A549 (cell line): ENCODE data around the gene CDT1. TPM values are rescaled to one million over a fixed set of nuclear protein-coding genes. Genes with fewer than 3 reads are reported as not detected.

Experiments
- ATAC-seq, 2 experiments: fragments of 200-7000 bp in 1 of 2; fragments of >200 bp in 1 of 2; cut with Nextera tagmentation in 1 of 2; cut with Tn5 transposase in 1 of 2; 3 replicates each; pipeline versions ENCODE4 v1.8.0 to v1.9.1; 2018 to 2020; ENCODE audit warnings: mild to moderate bottlenecking in 1 of 2, moderate library complexity in 1 of 2
- CTCF ChIA-PET: fragments of 300-600 bp; sonication (Branson Sonifier 250); formaldehyde crosslinking; extraction: SDS; loops from one replicate; lab custom pipeline; 2021; ENCODE audit warnings: antibody characterized with exemption, inconsistent platforms; lab: Yijun Ruan, JAX
- POLR2A ChIA-PET: fragments of 350-600 bp; formaldehyde crosslinking; extraction: SDS; loops from one replicate; lab custom pipeline; 2021; ENCODE audit warnings: antibody characterized with exemption, inconsistent platforms; lab: Yijun Ruan, JAX
- DNase-seq, 2 experiments: peaks; one replicate each; pipeline versions ENCODE4 v3.0.0 to v3.0.0-alpha.2; 2011 to 2016; ENCODE audit warnings: low read depth in 1 of 2, low spot score in 1 of 2
- FAIRE-seq: peaks from 2 replicates; lab custom pipeline; 2011; peaks lifted over from hg19 to GRCh38; lab: Jason Lieb, UNC
- H3K27ac ChIP-seq, 2 experiments: fragments of >200 bp; sonication (Bioruptor Twin); formaldehyde crosslinking; 3 replicates each; pipeline ENCODE4 v1.5.1; 2016 to 2017
- H3K4me1 ChIP-seq: fragments of >200 bp; sonication (Bioruptor Twin); formaldehyde crosslinking; 3 replicates; pipeline ENCODE4 v1.6.1; 2016
- H3K4me2 ChIP-seq: fragments of >200 bp; sonication (Bioruptor Twin); formaldehyde crosslinking; 3 replicates; pipeline ENCODE4 v1.6.1; 2016
- H3K4me3 ChIP-seq: fragments of >200 bp; sonication (Bioruptor Twin); formaldehyde crosslinking; 3 replicates; pipeline ENCODE4 v1.5.1; 2016
- H3K9me3 ChIP-seq: fragments of >200 bp; sonication (Bioruptor Twin); formaldehyde crosslinking; 3 replicates; pipeline ENCODE4 v1.6.1; 2016
- CHD4 ChIP-seq: fragments of 200-600 bp; sonication (generic); IDR thresholded peaks from 2 replicates; pipeline ENCODE4 v1.6.1; 2016; ENCODE audit warnings: antibody characterized with exemption, mild to moderate bottlenecking, borderline replicate concordance
- EHF ChIP-seq: fragments of 250-450 bp; sonication (Bioruptor Pico); IDR thresholded peaks from 2 replicates; pipeline ENCODE4 v1.5.0; 2020; ENCODE audit warnings: mild to moderate bottlenecking
- EHMT2 ChIP-seq: fragments of 200-600 bp; sonication (generic); IDR thresholded peaks from 2 replicates; pipeline ENCODE4 v1.6.1; 2016; ENCODE audit warnings: antibody characterized with exemption, low read depth, mild to moderate bottlenecking, moderate library complexity
- ESRRA ChIP-seq: fragments of 150-350 bp; IDR thresholded peaks from 2 replicates; pipeline ENCODE4 v1.6.1; 2014; ENCODE audit warnings: mild to moderate bottlenecking, low read length, borderline replicate concordance
- FOSL2 ChIP-seq, 2 experiments: fragments of 450-650 bp in 1 of 2; fragments of >200 bp in 1 of 2; sonication (Bioruptor Twin) in 1 of 2; formaldehyde crosslinking; IDR thresholded peaks; 2 replicates each; pipeline versions ENCODE4 v1.5.0 to v1.6.1; 2016 to 2020; ENCODE audit warnings: mild to moderate bottlenecking in 1 of 2, moderate library complexity in 1 of 2
- HDAC2 ChIP-seq: fragments of 200-600 bp; sonication (generic); IDR thresholded peaks from 2 replicates; pipeline ENCODE4 v1.6.1; 2016
- HOXB13 ChIP-seq: fragments of 250-450 bp; sonication (Bioruptor Pico); IDR thresholded peaks from 2 replicates; pipeline ENCODE4 v1.5.0; 2020; ENCODE audit warnings: low read depth, mild to moderate bottlenecking, moderate library complexity
- JUNB ChIP-seq: fragments of >200 bp; sonication (Bioruptor Twin); formaldehyde crosslinking; IDR thresholded peaks from 2 replicates; pipeline ENCODE4 v1.6.1; 2016
- KDM1A ChIP-seq: fragments of 200-600 bp; sonication (generic); IDR thresholded peaks from 2 replicates; pipeline ENCODE4 v1.6.1; 2016; ENCODE audit warnings: low read depth, mild to moderate bottlenecking
- MAFK ChIP-seq: fragments of 450-650 bp; IDR thresholded peaks from 2 replicates; pipeline ENCODE4 v1.6.1; 2014; ENCODE audit not compliant: partially characterized antibody
- MAZ ChIP-seq: fragments of 150-350 bp; IDR thresholded peaks from 2 replicates; pipeline ENCODE4 v1.6.1; 2014; ENCODE audit warnings: antibody characterized with exemption, low read depth, low read length, borderline replicate concordance
- MYC ChIP-seq: IDR thresholded peaks from 2 replicates; pipeline ENCODE4 v1.6.1; 2012; ENCODE audit warnings: mild to moderate bottlenecking, inconsistent platforms, low read length, improper control_type of control experiment, borderline replicate concordance
- NPAS2 ChIP-seq: fragments of 250-450 bp; sonication (Bioruptor Pico); IDR thresholded peaks from 2 replicates; pipeline ENCODE4 v1.8.0; 2022; ENCODE audit warnings: mild to moderate bottlenecking, moderate library complexity, borderline replicate concordance
- POLR2AphosphoS2 ChIP-seq: conservative IDR thresholded peaks from 2 replicates; pipeline ENCODE4 v1.6.1; 2012; ENCODE audit warnings: low read length, improper control_type of control experiment, inconsistent platforms
- RAD21 ChIP-seq, 2 experiments: fragments of >200 bp in 1 of 2; sonication (Bioruptor Twin) in 1 of 2; formaldehyde crosslinking in 1 of 2; IDR thresholded peaks in 1 of 2; conservative IDR thresholded peaks in 1 of 2; 2 replicates in 1 of 2; 3 replicates in 1 of 2; pipeline ENCODE4 v1.6.1; 2012 to 2018; ENCODE audit warnings: inconsistent platforms in 1 of 2
- RARB ChIP-seq: fragments of 250-450 bp; sonication (Bioruptor Pico); IDR thresholded peaks from 2 replicates; pipeline ENCODE4 v1.8.0; 2021; ENCODE audit warnings: mild to moderate bottlenecking, moderate library complexity
- RFX5 ChIP-seq: fragments of 450-650 bp; IDR thresholded peaks from 2 replicates; pipeline ENCODE4 v1.7.1; 2014; ENCODE audit warnings: antibody characterized with exemption, mild to moderate bottlenecking, moderate library complexity
- RNF2 ChIP-seq: fragments of 200-600 bp; sonication (generic); IDR thresholded peaks from 2 replicates; pipeline ENCODE4 v1.6.1; 2016; ENCODE audit warnings: low read depth, mild to moderate bottlenecking, antibody characterized with exemption, moderate library complexity, borderline replicate concordance
- TP53 ChIP-seq: fragments of 250-450 bp; sonication (Bioruptor Pico); IDR thresholded peaks from 2 replicates; pipeline ENCODE4 v1.5.0; 2021; ENCODE audit warnings: mild to moderate bottlenecking, moderate library complexity
- ZC3H11A ChIP-seq: fragments of 450-650 bp; IDR thresholded peaks from 2 replicates; pipeline ENCODE4 v1.6.1; 2014; ENCODE audit warnings: antibody characterized with exemption, mild to moderate bottlenecking
- WGBS: methylation state at CpG from one replicate; pipeline ENCODE4 v1.1.6; 2017; ENCODE audit errors: missing lambda C conversion rate; 5-methylcytosine and 5-hydroxymethylcytosine counted together
- polyA plus RNA-seq, 4 experiments: library from polyadenylated mRNA; depleted of rRNA in 3 of 4; stranded (reverse); fragments of >200 nt; fragmentation: RNase III in 1 of 4; extraction: RNeasy Plus Mini Kit Qiagen cat#74134 plus additional on column Dnase treatment in 1 of 4; gene quantifications; 2 replicates in 3 of 4; 3 replicates in 1 of 4; pipeline ENCODE4 v1.2.3, GENCODE V29; 2011 to 2017
- TF ChIP-seq, protein P1 (sequence below): fragments of >200 bp; sonication (Bioruptor Twin); formaldehyde crosslinking; IDR thresholded peaks from 3 replicates; pipeline ENCODE4 v1.5.1; 2016
- TF ChIP-seq, protein P2 (sequence below): fragments of 250-450 bp; sonication (Bioruptor Pico); IDR thresholded peaks from 2 replicates; pipeline ENCODE4 v1.5.0; 2020; ENCODE audit warnings: low read depth, mild to moderate bottlenecking, moderate library complexity
- TF ChIP-seq, protein P3 (sequence below): fragments of 250-450 bp; sonication (Bioruptor Pico); IDR thresholded peaks from 2 replicates; pipeline ENCODE4 v1.5.0; 2021; ENCODE audit warnings: mild to moderate bottlenecking, moderate library complexity, borderline replicate concordance
- TF ChIP-seq, protein P4 (sequence below): IDR thresholded peaks from 2 replicates; pipeline ENCODE4 v1.6.1; 2012
- TF ChIP-seq, protein P5 (sequence below): IDR thresholded peaks from 2 replicates; pipeline ENCODE4 v1.6.1; 2012; ENCODE audit warnings: low read depth, borderline replicate concordance
- TF ChIP-seq, protein P6 (sequence below): fragments of 450-650 bp; IDR thresholded peaks from 2 replicates; pipeline ENCODE4 v1.6.1; 2014; ENCODE audit warnings: antibody characterized with exemption

CDT1 gene
- polyA plus RNA-seq, 2 of the 4 experiments (the other 2 are of a cell fraction), result 3.8 to 16.0 TPM

DNA sequence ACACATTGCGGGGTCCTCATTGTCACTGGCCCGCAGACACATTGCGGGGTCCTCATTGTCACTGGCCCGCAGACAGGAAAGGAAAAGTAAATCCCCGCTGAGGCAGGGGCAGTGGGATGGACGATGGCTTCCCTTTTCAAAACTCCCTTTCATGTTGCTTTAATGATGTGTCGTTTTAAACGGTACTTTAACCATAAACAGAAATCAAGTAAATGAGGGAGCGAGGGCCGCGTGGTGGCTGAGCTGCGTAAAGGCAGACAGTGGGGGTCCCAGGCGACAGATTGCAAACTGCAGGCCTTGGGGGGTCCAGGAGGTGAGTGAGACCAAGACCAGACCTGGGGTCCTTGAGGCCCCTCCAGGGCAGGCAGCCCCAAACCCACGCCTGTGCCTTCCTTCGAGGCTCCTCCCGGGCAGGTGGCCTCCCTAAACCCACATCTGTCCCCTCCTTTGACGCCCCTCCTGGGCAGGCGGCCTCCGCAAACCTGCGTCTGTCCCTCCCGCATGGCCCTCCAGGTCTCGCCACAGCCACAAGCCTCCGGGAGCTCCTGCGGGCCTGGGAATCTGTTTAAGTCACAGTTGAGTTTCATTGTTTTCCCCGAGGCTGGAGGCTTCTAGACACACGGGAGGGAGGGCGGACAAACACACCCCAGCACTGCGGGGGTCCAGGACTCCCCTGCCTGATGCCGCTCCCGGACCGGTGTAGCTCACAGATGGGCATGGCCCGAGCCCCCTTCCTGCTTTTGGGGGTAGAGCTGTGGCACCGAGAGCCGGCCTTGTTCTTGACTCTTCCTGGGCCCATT, 25.9 kb upstream of the CDT1 start:
- H3K4me1 ChIP-seq, result peaks cover 49% of the 10 kb centered on the region
- no peak for ATAC-seq

DNA sequence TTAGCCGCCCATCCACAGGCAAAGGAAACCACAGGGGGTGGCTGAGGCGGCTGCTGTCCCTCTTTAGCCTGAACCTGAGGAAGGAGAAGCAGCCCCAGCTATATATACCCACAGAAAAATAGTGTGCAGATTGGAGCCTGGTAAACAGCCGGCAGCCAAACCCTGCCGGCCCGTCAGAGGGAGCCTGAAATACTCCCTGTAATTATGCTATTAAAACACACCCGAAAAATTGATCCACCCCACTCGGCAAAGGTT, 25.4 kb upstream of the CDT1 start:
- no peaks in the 10 kb centered on the region for H3K9me3 ChIP-seq
- H3K4me1 ChIP-seq, result peaks cover 49% of the 10 kb centered on the region
- H3K4me3 ChIP-seq, result no peak overlapping the region
- CTCF ChIA-PET, result interaction anchor here (1.7 kb wide), 2 partner anchors 15 to 23 kb away, joined by 3 to 5 read pairs; no protein-coding TSS in a partner anchor
- no peak overlapping the region for H3K4me2 ChIP-seq
- POLR2A ChIA-PET, result no interaction called here
- ATAC-seq (no peak), FAIRE-seq (no peak), DNase-seq (no peak)
- H3K27ac ChIP-seq, result no peak overlapping the region
- WGBS, result 79% methylated on average over 7 of the region's 7 CpGs
- no peak for TF ChIP-seq ZC3H11A
- TF ChIP-seq POLR2AphosphoS2, result no peak
- no peak for TF ChIP-seq HOXB13
- TF ChIP-seq RAD21 (conservative IDR thresholded peaks at IDR 0.05 in 1 of 2, IDR thresholded peaks at IDR 0.05 in 1 of 2), result no peak
- TF ChIP-seq MAZ, result no peak
- no peak for TF ChIP-seq NPAS2 (CRISPR knock-in tag)
- TF ChIP-seq, protein P1, sequence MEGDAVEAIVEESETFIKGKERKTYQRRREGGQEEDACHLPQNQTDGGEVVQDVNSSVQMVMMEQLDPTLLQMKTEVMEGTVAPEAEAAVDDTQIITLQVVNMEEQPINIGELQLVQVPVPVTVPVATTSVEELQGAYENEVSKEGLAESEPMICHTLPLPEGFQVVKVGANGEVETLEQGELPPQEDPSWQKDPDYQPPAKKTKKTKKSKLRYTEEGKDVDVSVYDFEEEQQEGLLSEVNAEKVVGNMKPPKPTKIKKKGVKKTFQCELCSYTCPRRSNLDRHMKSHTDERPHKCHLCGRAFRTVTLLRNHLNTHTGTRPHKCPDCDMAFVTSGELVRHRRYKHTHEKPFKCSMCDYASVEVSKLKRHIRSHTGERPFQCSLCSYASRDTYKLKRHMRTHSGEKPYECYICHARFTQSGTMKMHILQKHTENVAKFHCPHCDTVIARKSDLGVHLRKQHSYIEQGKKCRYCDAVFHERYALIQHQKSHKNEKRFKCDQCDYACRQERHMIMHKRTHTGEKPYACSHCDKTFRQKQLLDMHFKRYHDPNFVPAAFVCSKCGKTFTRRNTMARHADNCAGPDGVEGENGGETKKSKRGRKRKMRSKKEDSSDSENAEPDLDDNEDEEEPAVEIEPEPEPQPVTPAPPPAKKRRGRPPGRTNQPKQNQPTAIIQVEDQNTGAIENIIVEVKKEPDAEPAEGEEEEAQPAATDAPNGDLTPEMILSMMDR, result no peak
- TF ChIP-seq, protein P2, sequence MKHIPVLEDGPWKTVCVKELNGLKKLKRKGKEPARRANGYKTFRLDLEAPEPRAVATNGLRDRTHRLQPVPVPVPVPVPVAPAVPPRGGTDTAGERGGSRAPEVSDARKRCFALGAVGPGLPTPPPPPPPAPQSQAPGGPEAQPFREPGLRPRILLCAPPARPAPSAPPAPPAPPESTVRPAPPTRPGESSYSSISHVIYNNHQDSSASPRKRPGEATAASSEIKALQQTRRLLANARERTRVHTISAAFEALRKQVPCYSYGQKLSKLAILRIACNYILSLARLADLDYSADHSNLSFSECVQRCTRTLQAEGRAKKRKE (CRISPR knock-in tag), result no peak
- no peak for TF ChIP-seq RFX5
- no peak for TF ChIP-seq EHF
- TF ChIP-seq EHMT2, result no peak
- no peak for TF ChIP-seq RNF2
- TF ChIP-seq, protein P3, sequence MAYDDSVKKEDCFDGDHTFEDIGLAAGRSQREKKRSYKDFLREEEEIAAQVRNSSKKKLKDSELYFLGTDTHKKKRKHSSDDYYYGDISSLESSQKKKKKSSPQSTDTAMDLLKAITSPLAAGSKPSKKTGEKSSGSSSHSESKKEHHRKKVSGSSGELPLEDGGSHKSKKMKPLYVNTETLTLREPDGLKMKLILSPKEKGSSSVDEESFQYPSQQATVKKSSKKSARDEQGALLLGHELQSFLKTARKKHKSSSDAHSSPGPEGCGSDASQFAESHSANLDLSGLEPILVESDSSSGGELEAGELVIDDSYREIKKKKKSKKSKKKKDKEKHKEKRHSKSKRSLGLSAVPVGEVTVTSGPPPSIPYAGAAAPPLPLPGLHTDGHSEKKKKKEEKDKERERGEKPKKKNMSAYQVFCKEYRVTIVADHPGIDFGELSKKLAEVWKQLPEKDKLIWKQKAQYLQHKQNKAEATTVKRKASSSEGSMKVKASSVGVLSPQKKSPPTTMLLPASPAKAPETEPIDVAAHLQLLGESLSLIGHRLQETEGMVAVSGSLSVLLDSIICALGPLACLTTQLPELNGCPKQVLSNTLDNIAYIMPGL (CRISPR knock-in tag), result no peak
- no peak for TF ChIP-seq JUNB
- no peak for TF ChIP-seq HDAC2

More for the DNA sequence above, 25.9 kb upstream of the CDT1 start:
- DNase-seq, result no peak
- Histone ChIP-seq H3K27ac (no peak overlapping the region), H3K4me2 (no peak overlapping the region), H3K9me3 (no peaks in the 10 kb centered on the region), H3K4me3 (no peak overlapping the region)
- TF ChIP-seq MAFK, result no peak
- TF ChIP-seq KDM1A, result no peak
- TF ChIP-seq RARB (CRISPR knock-in tag), result no peak
- TF ChIP-seq, protein P4, sequence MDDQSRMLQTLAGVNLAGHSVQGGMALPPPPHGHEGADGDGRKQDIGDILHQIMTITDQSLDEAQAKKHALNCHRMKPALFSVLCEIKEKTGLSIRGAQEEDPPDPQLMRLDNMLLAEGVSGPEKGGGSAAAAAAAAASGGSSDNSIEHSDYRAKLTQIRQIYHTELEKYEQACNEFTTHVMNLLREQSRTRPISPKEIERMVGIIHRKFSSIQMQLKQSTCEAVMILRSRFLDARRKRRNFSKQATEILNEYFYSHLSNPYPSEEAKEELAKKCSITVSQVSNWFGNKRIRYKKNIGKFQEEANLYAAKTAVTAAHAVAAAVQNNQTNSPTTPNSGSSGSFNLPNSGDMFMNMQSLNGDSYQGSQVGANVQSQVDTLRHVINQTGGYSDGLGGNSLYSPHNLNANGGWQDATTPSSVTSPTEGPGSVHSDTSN, result no peak
- TF ChIP-seq ESRRA, result no peak
- no peak for TF ChIP-seq EHMT2
- TF ChIP-seq, protein P5, sequence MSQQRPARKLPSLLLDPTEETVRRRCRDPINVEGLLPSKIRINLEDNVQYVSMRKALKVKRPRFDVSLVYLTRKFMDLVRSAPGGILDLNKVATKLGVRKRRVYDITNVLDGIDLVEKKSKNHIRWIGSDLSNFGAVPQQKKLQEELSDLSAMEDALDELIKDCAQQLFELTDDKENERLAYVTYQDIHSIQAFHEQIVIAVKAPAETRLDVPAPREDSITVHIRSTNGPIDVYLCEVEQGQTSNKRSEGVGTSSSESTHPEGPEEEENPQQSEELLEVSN, result no peak
- TF ChIP-seq CHD4, result no peak
- TF ChIP-seq, protein P6, sequence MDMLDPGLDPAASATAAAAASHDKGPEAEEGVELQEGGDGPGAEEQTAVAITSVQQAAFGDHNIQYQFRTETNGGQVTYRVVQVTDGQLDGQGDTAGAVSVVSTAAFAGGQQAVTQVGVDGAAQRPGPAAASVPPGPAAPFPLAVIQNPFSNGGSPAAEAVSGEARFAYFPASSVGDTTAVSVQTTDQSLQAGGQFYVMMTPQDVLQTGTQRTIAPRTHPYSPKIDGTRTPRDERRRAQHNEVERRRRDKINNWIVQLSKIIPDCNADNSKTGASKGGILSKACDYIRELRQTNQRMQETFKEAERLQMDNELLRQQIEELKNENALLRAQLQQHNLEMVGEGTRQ, result no peak
- TF ChIP-seq FOSL2 (IDR thresholded peaks at IDR 0.05), result no peak
- TF ChIP-seq FOSL2 (CRISPR knock-in tag; IDR thresholded peaks at IDR 0.05), result no peak
- no peak for TF ChIP-seq MYC
- TF ChIP-seq TP53 (CRISPR knock-in tag), result no peak
- 92% methylated on average over 34 of the region's 34 CpGs for WGBS
- ChIA-PET CTCF (interaction anchor here (1.7 kb wide), 2 partner anchors 15 to 23 kb away, joined by 3 to 5 read pairs; no protein-coding TSS in a partner anchor), POLR2A (no interaction called here)
- no peak for FAIRE-seq
